Measurements from ENCODE around the gene DTYMK.
A peak's percentile ranks its signal among the peaks of the same experiment; 100 is the strongest.

Gene DTYMK

DNA sequence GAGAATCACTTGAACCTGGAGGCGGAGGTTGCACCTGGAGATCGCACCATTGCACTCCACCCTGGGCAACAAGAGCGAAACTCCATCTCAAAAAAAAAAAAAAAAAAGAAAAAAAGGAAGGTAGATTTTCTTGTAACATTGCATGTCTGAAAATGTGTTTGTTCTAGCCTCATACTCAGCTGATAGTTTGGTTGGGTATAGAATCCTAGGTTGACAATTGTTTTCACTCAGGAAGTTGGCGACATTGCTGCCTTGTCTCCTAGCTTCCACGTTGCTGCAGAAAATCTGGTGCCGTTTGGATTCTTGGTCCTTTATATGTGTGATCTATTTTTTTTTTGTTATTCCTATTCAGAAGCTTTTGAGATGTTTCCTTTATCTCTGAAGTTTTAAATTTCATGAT lies 19.9 kb upstream of the DTYMK start:
- no peaks in the 10 kb centered on the region for H3K27me3 ChIP-seq (ENCODE audit: control insufficient read depth in 2 of 2, insufficient read depth in 2 of 2, low read length in 2 of 2)
- H3K4me3 ChIP-seq (ENCODE audit: low read length in 2 of 2), result no peak overlapping the region
- H3K9me3 ChIP-seq (ENCODE audit: control insufficient read depth in 2 of 2, low read length in 2 of 2), result no peaks in the 10 kb centered on the region
- H3K27ac ChIP-seq (ENCODE audit: low read depth in 2 of 2, low read length in 2 of 2), result no peak overlapping the region
- H3K36me3 ChIP-seq (ENCODE audit: control insufficient read depth in 2 of 2, insufficient read depth in 2 of 2, low read length in 2 of 2), result peaks cover 33 to 39% of the 10 kb centered on the region in 2 donors
- peaks cover 7 to 8% of the 10 kb centered on the region in 2 donors for H3K4me1 ChIP-seq (ENCODE audit: control insufficient read depth in 2 of 2, insufficient read depth in 2 of 2, low read length in 2 of 2)
- H3K9ac ChIP-seq (ENCODE audit: low read depth in 1 of 2, low read length in 2 of 2), result no peak overlapping the region

DNA sequence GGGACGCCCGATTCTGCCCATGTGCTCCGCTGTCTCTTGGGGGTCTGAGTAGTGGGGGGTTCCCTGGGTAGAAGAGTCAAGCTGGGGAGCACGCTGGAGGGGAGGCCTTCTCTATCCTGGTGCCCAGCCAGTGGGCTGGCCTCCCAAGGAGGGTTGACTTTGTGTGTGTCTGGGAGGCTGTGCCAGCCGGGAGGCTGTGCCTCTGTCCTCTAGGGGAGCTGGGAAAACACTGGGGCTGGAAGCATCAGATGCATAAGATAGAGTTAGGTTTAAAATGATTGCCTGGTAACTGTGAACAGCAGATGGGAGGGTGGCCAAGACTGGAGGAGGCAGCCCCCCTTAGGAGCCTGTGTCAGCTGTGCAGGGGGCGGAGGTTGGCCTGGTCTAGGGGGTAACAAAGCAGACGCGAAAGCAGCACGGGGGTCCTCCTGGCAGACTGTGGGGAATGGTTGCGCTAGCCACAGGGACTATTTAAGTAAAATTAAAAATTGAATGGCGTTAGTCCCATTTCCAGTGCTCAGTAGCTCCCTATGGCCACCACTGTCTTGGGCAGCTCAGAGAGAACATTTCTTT lies 16.5 kb upstream of the DTYMK start:
- H3K4me1 ChIP-seq (ENCODE audit: control insufficient read depth in 2 of 2, insufficient read depth in 2 of 2, low read length in 2 of 2), result peaks cover 7 to 8% of the 10 kb centered on the region in 2 donors
- H3K27ac ChIP-seq (ENCODE audit: low read depth in 2 of 2, low read length in 2 of 2), result no peak overlapping the region

GRCh38 chr2:241702155-241703031 lies 15.8 kb upstream of the DTYMK start:
- H3K4me3 ChIP-seq (ENCODE audit: low read length in 2 of 2), result peak overlapping the region; percentile 75 to 90
- H3K9ac ChIP-seq (ENCODE audit: low read depth in 1 of 2, low read length in 2 of 2), result peak overlapping the region; percentile 47 to 84
- peak overlapping the region; percentile 93 to 94 for H3K27ac ChIP-seq (ENCODE audit: low read depth in 2 of 2, low read length in 2 of 2)
- H3K36me3 ChIP-seq (ENCODE audit: control insufficient read depth in 2 of 2, insufficient read depth in 2 of 2, low read length in 2 of 2), result peaks cover 11 to 19% of the 10 kb centered on the region in 2 donors
- H3K4me1 ChIP-seq (ENCODE audit: control insufficient read depth in 2 of 2, insufficient read depth in 2 of 2, low read length in 2 of 2), result peaks cover 7 to 8% of the 10 kb centered on the region in 2 donors
- no peaks in the 10 kb centered on the region for H3K27me3 ChIP-seq (ENCODE audit: control insufficient read depth in 2 of 2, insufficient read depth in 2 of 2, low read length in 2 of 2)
- H3K9me3 ChIP-seq (ENCODE audit: control insufficient read depth in 2 of 2, low read length in 2 of 2), result no peaks in the 10 kb centered on the region

More for the DNA sequence above, 16.5 kb upstream of the DTYMK start:
- peak overlapping the region; percentile 47 to 69 for H3K9ac ChIP-seq (ENCODE audit: low read depth in 1 of 2, low read length in 2 of 2)
- no peaks in the 10 kb centered on the region for H3K9me3 ChIP-seq (ENCODE audit: control insufficient read depth in 2 of 2, low read length in 2 of 2)
- H3K27me3 ChIP-seq (ENCODE audit: control insufficient read depth in 2 of 2, insufficient read depth in 2 of 2, low read length in 2 of 2), result no peaks in the 10 kb centered on the region
- peaks cover 11 to 19% of the 10 kb centered on the region in 2 donors for H3K36me3 ChIP-seq (ENCODE audit: control insufficient read depth in 2 of 2, insufficient read depth in 2 of 2, low read length in 2 of 2)
- peak overlapping the region; percentile 75 to 80 for H3K4me3 ChIP-seq (ENCODE audit: low read length in 2 of 2)

DNA sequence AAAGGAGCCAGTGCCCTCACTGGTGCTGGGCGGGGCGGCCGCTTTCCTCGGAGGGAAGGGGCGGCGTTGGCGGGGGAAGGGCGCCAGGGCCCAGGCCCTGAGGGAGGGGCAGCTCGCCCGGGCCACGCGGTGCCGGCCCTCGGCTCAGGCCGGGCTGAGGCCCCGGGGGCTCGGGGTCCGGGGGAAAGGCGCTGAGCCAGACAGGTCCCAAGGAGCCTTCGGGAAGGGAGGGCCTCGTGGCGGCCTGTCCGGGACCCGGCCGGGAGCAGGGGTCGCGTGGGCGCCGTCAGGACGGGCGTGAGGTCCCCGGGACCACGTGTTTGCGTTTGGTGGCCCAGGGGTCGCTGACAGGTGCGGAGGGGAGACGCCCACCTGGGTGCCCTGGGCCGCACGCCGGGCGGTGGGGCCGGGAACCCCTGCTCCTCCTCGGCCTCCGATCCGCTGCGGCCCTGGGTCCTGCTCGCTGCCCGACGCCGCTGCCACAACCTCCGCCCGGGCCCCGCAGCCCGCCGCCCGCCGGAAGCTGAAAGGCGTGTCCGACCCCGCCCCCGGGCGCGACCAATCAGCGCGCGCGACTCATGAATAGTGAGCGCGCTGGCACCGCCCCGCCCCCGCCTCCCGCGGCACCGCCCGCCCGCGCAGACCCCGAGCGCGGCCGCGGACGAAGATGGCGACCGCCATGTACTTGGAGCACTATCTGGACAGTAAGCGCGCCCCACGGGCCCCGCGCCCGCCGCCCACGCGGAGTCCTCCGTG lies 15.0 kb upstream of the DTYMK start, which contains the start of gene ING5:
Gene ING5, plus strand, starts transcription at position 641 of the 756 bp plus-strand sequence. Its CDS starts 27 bp downstream, at position 668.
- H3K9ac ChIP-seq (ENCODE audit: low read depth in 1 of 2, low read length in 2 of 2), result peak within 1 kb of the TSS; percentile 65 to 84
- H3K27ac ChIP-seq (ENCODE audit: low read depth in 2 of 2, low read length in 2 of 2), result peak within 1 kb of the TSS; percentile 93 to 94
- H3K36me3 ChIP-seq (ENCODE audit: control insufficient read depth in 2 of 2, insufficient read depth in 2 of 2, low read length in 2 of 2), result peaks cover 10 to 17% of the 10 kb centered on the region in 2 donors
- H3K9me3 ChIP-seq (ENCODE audit: control insufficient read depth in 2 of 2, low read length in 2 of 2), result no peaks in the 10 kb centered on the region
- no peaks in the 10 kb centered on the region for H3K27me3 ChIP-seq (ENCODE audit: control insufficient read depth in 2 of 2, insufficient read depth in 2 of 2, low read length in 2 of 2)
- peak within 1 kb of the TSS; percentile 75 to 90 for H3K4me3 ChIP-seq (ENCODE audit: low read length in 2 of 2)
- peaks cover 7 to 8% of the 10 kb centered on the region in 2 donors for H3K4me1 ChIP-seq (ENCODE audit: control insufficient read depth in 2 of 2, insufficient read depth in 2 of 2, low read length in 2 of 2)

DNA sequence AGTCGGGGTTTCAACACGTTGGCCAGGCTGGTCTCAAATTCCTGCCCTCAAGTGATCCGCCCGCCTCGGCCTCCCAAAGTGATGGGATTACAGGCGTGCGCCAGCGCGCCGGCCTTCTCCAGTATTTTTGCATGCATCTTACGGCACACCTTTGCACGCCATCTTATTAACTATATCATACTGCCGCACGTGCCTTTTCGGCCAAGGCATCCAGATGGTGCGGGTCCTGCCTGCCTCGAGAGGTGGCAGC lies 14.5 kb upstream of the DTYMK start:
- Histone ChIP-seq H3K4me3 (ENCODE audit: low read length in 2 of 2) (peak overlapping the region; percentile 70 to 90), H3K4me1 (ENCODE audit: control insufficient read depth in 2 of 2, insufficient read depth in 2 of 2, low read length in 2 of 2) (peaks cover 7 to 8% of the 10 kb centered on the region in 2 donors), H3K9me3 (ENCODE audit: control insufficient read depth in 2 of 2, low read length in 2 of 2) (no peaks in the 10 kb centered on the region), H3K27me3 (ENCODE audit: control insufficient read depth in 2 of 2, insufficient read depth in 2 of 2, low read length in 2 of 2) (no peaks in the 10 kb centered on the region), H3K36me3 (ENCODE audit: control insufficient read depth in 2 of 2, insufficient read depth in 2 of 2, low read length in 2 of 2) (peaks cover 5 to 12% of the 10 kb centered on the region in 2 donors), H3K9ac (ENCODE audit: low read depth in 1 of 2, low read length in 2 of 2) (peak overlapping the region; percentile 65 to 84), H3K27ac (ENCODE audit: low read depth in 2 of 2, low read length in 2 of 2) (peak overlapping the region; percentile 93 to 94)

GRCh38 chr2:241695651-241696050 lies 9.0 kb upstream of the DTYMK start:
- no peak overlapping the region for H3K27ac ChIP-seq (ENCODE audit: low read depth in 2 of 2, low read length in 2 of 2)
- H3K27me3 ChIP-seq (ENCODE audit: control insufficient read depth in 2 of 2, insufficient read depth in 2 of 2, low read length in 2 of 2), result no peaks in the 10 kb centered on the region
- H3K36me3 ChIP-seq (ENCODE audit: control insufficient read depth in 2 of 2, insufficient read depth in 2 of 2, low read length in 2 of 2), result peaks cover 7 to 10% of the 10 kb centered on the region in 2 donors
- no peak overlapping the region for H3K4me3 ChIP-seq (ENCODE audit: low read length in 2 of 2)
- H3K9me3 ChIP-seq (ENCODE audit: control insufficient read depth in 2 of 2, low read length in 2 of 2), result no peaks in the 10 kb centered on the region
- no peaks in the 10 kb centered on the region for H3K4me1 ChIP-seq (ENCODE audit: control insufficient read depth in 2 of 2, insufficient read depth in 2 of 2, low read length in 2 of 2)
- no peak overlapping the region for H3K9ac ChIP-seq (ENCODE audit: low read depth in 1 of 2, low read length in 2 of 2)

DNA sequence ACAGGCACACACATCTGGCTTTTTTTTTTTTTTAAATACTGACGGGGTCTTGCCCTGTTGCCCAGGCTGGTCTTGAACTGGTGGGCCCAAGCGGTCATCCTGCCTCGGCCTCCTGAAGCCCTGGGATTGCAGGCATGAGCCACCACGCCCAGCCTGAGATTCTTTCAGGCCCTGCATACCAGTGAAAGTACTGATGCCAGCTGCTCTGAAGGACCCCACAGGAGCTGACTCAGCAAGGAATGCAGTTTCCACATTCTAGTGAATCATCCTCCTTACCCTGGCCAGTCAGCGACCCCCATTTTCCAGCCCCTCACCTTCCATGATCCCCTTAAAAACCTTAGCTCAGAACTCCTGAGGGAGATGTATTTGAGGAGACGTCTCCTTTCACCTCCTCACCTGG lies 5.8 kb upstream of the DTYMK start:
- peaks cover 9 to 14% of the 10 kb centered on the region in 2 donors for H3K4me1 ChIP-seq (ENCODE audit: control insufficient read depth in 2 of 2, insufficient read depth in 2 of 2, low read length in 2 of 2)
- no peak overlapping the region for H3K4me3 ChIP-seq (ENCODE audit: low read length in 2 of 2)
- no peak overlapping the region for H3K9ac ChIP-seq (ENCODE audit: low read depth in 1 of 2, low read length in 2 of 2)
- peaks cover 15 to 19% of the 10 kb centered on the region in 2 donors for H3K36me3 ChIP-seq (ENCODE audit: control insufficient read depth in 2 of 2, insufficient read depth in 2 of 2, low read length in 2 of 2)
- no peak overlapping the region for H3K27ac ChIP-seq (ENCODE audit: low read depth in 2 of 2, low read length in 2 of 2)
- H3K27me3 ChIP-seq (ENCODE audit: control insufficient read depth in 2 of 2, insufficient read depth in 2 of 2, low read length in 2 of 2), result no peaks in the 10 kb centered on the region
- no peaks in the 10 kb centered on the region for H3K9me3 ChIP-seq (ENCODE audit: control insufficient read depth in 2 of 2, low read length in 2 of 2)

DNA sequence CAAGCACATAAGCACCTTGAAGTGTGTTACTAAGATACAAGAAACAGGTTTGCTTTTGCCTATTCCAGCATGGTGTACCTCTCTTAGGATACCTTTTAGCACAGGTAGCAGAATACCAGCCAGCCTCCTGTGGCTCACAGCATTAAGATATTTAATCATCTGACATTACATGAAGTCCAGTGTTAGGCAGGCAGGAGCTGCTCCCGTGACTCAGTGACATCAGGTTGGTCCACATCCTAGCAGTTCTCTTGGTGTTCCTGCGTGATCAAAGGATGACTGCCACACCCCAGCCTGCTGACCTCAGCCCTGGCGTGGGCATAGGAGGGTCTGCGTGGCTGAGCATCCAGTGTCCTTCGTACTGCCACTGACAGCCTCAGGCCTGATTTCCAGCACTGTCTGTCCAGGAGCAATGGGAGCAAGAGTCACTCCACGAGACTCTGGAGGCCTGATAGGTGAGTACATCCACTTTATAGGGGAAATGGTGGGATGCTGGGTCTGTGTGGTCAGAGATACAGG lies 3.6 kb upstream of the DTYMK start:
- Histone ChIP-seq H3K27me3 (ENCODE audit: control insufficient read depth in 2 of 2, insufficient read depth in 2 of 2, low read length in 2 of 2) (no peaks in the 10 kb centered on the region), H3K4me1 (ENCODE audit: control insufficient read depth in 2 of 2, insufficient read depth in 2 of 2, low read length in 2 of 2) (peaks cover 17 to 19% of the 10 kb centered on the region in 2 donors), H3K36me3 (ENCODE audit: control insufficient read depth in 2 of 2, insufficient read depth in 2 of 2, low read length in 2 of 2) (peaks cover 15 to 19% of the 10 kb centered on the region in 2 donors), H3K9me3 (ENCODE audit: control insufficient read depth in 2 of 2, low read length in 2 of 2) (no peaks in the 10 kb centered on the region), H3K27ac (ENCODE audit: low read depth in 2 of 2, low read length in 2 of 2) (no peak overlapping the region), H3K9ac (ENCODE audit: low read depth in 1 of 2, low read length in 2 of 2) (no peak overlapping the region), H3K4me3 (ENCODE audit: low read length in 2 of 2) (no peak overlapping the region)

GRCh38 chr2:241689306-241689705 lies 2.7 kb upstream of the DTYMK start:
- Histone ChIP-seq H3K4me3 (ENCODE audit: low read length in 2 of 2) (no peak overlapping the region), H3K36me3 (ENCODE audit: control insufficient read depth in 2 of 2, insufficient read depth in 2 of 2, low read length in 2 of 2) (peaks cover 10 to 16% of the 10 kb centered on the region in 2 donors), H3K27me3 (ENCODE audit: control insufficient read depth in 2 of 2, insufficient read depth in 2 of 2, low read length in 2 of 2) (no peaks in the 10 kb centered on the region), H3K9ac (ENCODE audit: low read depth in 1 of 2, low read length in 2 of 2) (no peak overlapping the region), H3K9me3 (ENCODE audit: control insufficient read depth in 2 of 2, low read length in 2 of 2) (no peaks in the 10 kb centered on the region), H3K27ac (ENCODE audit: low read depth in 2 of 2, low read length in 2 of 2) (no peak overlapping the region), H3K4me1 (ENCODE audit: control insufficient read depth in 2 of 2, insufficient read depth in 2 of 2, low read length in 2 of 2) (peaks cover 17 to 19% of the 10 kb centered on the region in 2 donors)
